WERI-Rb-1 (cell line): Measurements from ENCODE around the gene TRPM3.

Source experiments
- DNase-seq: peaks from one replicate; pipeline ENCODE4 v3.0.0-alpha.2; 2020
- H3K27ac ChIP-seq: fragments of 250-450 bp; sonication (Bioruptor Pico); 2 replicates; pipeline ENCODE4 v1.5.1; 2020; ENCODE audit warnings: mild to moderate bottlenecking, moderate library complexity
- H3K27me3 ChIP-seq: fragments of 250-450 bp; sonication (Bioruptor Pico); 2 replicates; pipeline ENCODE4 v1.5.1; 2021; ENCODE audit warnings: mild to moderate bottlenecking, low read depth, moderate library complexity; ENCODE audit not compliant: insufficient read depth, severe bottlenecking
- H3K36me3 ChIP-seq: fragments of 250-450 bp; sonication (Bioruptor Pico); 2 replicates; pipeline ENCODE4 v1.5.1; 2020; ENCODE audit warnings: mild to moderate bottlenecking, moderate library complexity
- H3K4me3 ChIP-seq: 2 replicates; pipeline ENCODE4 v1.5.1; 2011; ENCODE audit warnings: low read depth, mild to moderate bottlenecking, control low read depth, low read length
- H3K9me3 ChIP-seq: fragments of 250-450 bp; sonication (Bioruptor Pico); 2 replicates; pipeline ENCODE4 v1.5.1; 2021; ENCODE audit warnings: mild to moderate bottlenecking, moderate library complexity; ENCODE audit not compliant: severe bottlenecking
- TF ChIP-seq, protein P1 (sequence below): IDR thresholded peaks from 2 replicates; pipeline ENCODE4 v1.5.1; 2011; ENCODE audit warnings: low read depth, mild to moderate bottlenecking, control low read depth, inconsistent platforms, low read length

Gene TRPM3

DNA sequence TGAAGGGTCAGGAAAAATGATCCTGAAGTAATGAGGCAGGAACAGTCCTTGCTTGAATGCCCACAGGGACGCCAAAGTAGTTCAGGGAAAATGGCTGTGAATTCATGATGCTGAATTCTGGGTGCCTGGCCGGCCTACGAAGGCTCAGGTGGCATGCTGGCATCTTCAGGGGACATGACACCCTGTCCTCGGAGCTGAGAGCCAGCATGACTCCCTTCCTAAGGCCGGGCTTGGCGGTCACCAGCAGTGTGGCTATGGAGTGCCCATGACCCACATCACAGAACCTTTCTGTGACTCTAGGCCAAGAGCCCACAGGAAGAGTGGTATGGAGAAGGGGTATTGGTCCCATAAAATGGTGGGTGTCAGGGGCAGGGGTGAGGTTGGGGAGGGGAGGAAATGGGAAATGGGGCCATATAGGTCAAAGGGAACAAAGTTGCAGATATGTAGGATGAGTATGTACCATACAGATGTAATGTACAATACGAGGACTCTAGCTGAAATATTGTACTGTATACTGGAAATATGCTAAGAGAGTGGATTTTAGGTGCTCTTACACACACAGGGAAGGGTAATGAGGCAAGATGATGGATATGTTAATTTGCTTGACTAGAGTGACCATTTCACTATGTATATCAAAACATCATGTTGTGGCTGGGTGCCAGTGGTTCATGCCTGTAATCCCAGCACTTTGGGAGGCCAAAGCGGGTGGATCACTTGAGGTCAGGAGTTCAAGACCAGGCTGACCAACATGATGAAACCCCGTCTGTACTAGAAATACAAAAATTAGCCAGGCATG is 504.2 kb downstream of the TRPM3 start:
- DNase-seq: no peak
- Histone ChIP-seq H3K27ac (no peak overlapping the region), H3K27me3 (no peaks in the 10 kb centered on the region), H3K36me3 (no peaks in the 10 kb centered on the region), H3K9me3 (no peaks in the 10 kb centered on the region), H3K4me3 (no peak overlapping the region)
- TF ChIP-seq, protein P1, sequence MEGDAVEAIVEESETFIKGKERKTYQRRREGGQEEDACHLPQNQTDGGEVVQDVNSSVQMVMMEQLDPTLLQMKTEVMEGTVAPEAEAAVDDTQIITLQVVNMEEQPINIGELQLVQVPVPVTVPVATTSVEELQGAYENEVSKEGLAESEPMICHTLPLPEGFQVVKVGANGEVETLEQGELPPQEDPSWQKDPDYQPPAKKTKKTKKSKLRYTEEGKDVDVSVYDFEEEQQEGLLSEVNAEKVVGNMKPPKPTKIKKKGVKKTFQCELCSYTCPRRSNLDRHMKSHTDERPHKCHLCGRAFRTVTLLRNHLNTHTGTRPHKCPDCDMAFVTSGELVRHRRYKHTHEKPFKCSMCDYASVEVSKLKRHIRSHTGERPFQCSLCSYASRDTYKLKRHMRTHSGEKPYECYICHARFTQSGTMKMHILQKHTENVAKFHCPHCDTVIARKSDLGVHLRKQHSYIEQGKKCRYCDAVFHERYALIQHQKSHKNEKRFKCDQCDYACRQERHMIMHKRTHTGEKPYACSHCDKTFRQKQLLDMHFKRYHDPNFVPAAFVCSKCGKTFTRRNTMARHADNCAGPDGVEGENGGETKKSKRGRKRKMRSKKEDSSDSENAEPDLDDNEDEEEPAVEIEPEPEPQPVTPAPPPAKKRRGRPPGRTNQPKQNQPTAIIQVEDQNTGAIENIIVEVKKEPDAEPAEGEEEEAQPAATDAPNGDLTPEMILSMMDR: no peak

DNA sequence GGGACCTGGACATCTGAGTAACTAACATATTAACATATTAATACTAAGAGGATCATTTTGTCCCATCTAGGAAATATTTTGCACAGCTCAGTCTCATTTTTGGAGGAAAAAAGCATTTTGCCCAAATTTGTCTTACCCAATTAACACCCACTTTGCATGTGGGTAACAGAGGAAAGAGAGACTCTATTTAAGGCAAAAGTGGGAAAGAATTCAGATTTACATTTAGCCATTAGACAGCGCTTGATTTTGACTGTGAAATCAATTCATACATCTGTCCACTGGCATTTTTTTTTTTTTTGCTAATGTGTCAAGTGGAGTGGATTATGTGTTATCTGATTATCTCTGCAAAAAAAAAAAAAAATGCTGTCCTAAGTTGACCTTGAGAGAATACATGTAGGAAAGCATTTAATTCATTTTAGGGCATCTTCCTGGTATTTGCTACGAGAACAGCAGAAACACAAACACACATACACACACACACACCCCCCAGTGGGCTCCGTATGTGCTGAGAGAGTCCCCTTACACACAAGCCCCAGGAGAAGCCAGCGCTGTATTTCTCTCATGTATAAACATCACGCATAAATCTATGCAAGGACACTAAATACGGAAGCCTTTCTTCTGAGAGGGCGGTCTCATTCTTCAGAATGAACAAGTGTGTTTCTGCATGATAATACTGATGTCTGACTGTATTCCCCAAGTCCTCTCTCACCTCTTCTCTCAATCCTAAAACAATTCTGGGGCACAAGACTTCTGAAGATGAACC is 505.0 kb downstream of the TRPM3 start:
- Histone ChIP-seq H3K27ac (peak overlapping the region; percentile 68), H3K27me3 (no peaks in the 10 kb centered on the region), H3K9me3 (no peaks in the 10 kb centered on the region), H3K4me3 (no peak overlapping the region), H3K36me3 (no peaks in the 10 kb centered on the region)
- no peak for DNase-seq
- TF ChIP-seq, protein P1: no peak

- peak overlapping the region; percentile 28 for H3K4me3 ChIP-seq
- DNase-seq: peak; percentile 30
These were observed 505.8 kb downstream of the TRPM3 start for GRCh38 chr9:70615464-70616138.

GRCh38 chr9:70614786-70615463 is 506.5 kb downstream of the TRPM3 start:
- Histone ChIP-seq H3K36me3 (no peaks in the 10 kb centered on the region), H3K27ac (peak overlapping the region; percentile 68), H3K4me3 (peak overlapping the region; percentile 28), H3K9me3 (no peaks in the 10 kb centered on the region), H3K27me3 (no peaks in the 10 kb centered on the region)
- DNase-seq: peak; percentile 23
- TF ChIP-seq, protein P1: no peak

More at GRCh38 chr9:70615464-70616138, 505.8 kb downstream of the TRPM3 start:
- no peaks in the 10 kb centered on the region for H3K36me3 ChIP-seq
- TF ChIP-seq, protein P1: no peak
- H3K27ac ChIP-seq: peak overlapping the region; percentile 68
- no peaks in the 10 kb centered on the region for H3K9me3 ChIP-seq
- no peaks in the 10 kb centered on the region for H3K27me3 ChIP-seq

DNA sequence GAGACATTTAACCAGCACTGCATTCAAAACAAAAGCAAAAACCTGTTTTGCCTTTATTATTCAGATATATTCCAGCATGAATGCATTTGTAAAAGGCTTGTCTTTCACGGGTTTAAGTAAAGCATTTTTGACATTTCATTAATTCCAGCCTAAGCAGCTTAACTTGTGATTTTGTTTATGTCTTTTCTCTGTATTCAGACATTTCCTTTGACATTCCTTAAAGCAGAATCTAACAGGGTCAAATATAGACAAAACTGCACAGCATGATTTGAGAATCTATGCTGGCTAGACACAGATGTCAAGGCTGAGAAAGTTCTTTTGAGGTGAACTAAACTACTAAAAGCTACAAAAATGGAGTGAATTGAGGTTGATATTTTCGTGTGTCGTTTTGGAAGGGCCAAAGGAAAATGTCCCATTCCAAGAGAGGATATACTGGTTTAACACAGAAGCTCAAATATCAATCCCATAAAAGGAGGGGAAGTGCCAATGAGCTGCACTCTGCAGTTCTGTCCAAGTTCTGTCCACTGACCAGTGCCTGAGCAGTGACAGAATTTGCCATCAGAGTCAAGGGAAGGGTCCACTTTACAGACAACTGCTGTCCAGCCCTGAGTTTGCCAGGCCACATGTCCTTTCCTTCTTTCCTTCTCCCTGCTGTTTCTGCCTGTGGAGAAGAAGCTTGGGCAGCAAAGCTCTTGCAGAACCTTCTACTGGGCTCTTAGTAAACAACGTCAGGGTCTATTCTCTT is 508.2 kb downstream of the TRPM3 start:
- Histone ChIP-seq H3K27ac (no peak overlapping the region), H3K9me3 (no peaks in the 10 kb centered on the region), H3K36me3 (no peaks in the 10 kb centered on the region), H3K4me3 (no peak overlapping the region), H3K27me3 (no peaks in the 10 kb centered on the region)
- DNase-seq: no peak
- TF ChIP-seq, protein P1: no peak
